Panc1 (cell line): ENCODE measurements around the gene PDE6A. TPM values are rescaled to one million over a fixed set of nuclear protein-coding genes. Genes with fewer than 3 reads are reported as not detected.

Experiments used
- ATAC-seq: fragments of 200-7000 bp; cut with Tn5 transposase; 2 replicates; pipeline ENCODE4 v1.9.1; 2020; ENCODE audit warnings: mild to moderate bottlenecking, moderate library complexity
- BruUV-seq: library from RNA; stranded (reverse); fragments of 400-500 nt; replicated peaks from 2 replicates; lab custom pipeline; 2021; lab: Mats Ljungman, UMichigan
- CTCF ChIA-PET: fragments of 300-600 bp; sonication (Branson Sonifier 250); formaldehyde crosslinking; loops from one replicate; lab custom pipeline; 2022; ENCODE audit warnings: antibody characterized with exemption; lab: Charles Lee
- POLR2A ChIA-PET: fragments of 300-600 bp; sonication (Branson Sonifier 250); formaldehyde crosslinking; loops from one replicate; lab custom pipeline; 2022; ENCODE audit warnings: antibody characterized with exemption; lab: Charles Lee
- DNase-seq: peaks from one replicate; pipeline ENCODE4 v3.0.0-alpha.2; 2010; ENCODE audit warnings: low read depth, low spot score
- H3K27ac ChIP-seq: 2 replicates; pipeline ENCODE4 v1.5.1; 2011; ENCODE audit warnings: mild to moderate bottlenecking, low read length, inconsistent platforms
- H3K27me3 ChIP-seq: fragments of 200-500 bp; sonication (Bioruptor generic); 2 replicates; pipeline ENCODE4 v1.6.0; 2014; ENCODE audit warnings: low read length, inconsistent platforms; ENCODE audit not compliant: control insufficient read depth, insufficient read depth
- H3K36me3 ChIP-seq: fragments of 200-500 bp; sonication (Bioruptor generic); 2 replicates; pipeline ENCODE4 v1.5.1; 2014; ENCODE audit warnings: inconsistent platforms, mild to moderate bottlenecking, low read length, moderate library complexity; ENCODE audit not compliant: control insufficient read depth, insufficient read depth
- H3K4me1 ChIP-seq: 2 replicates; pipeline ENCODE4 v1.5.1; 2011; ENCODE audit warnings: inconsistent platforms, mild to moderate bottlenecking, low read length, moderate library complexity; ENCODE audit not compliant: control insufficient read depth, insufficient read depth
- H3K4me3 ChIP-seq, 2 experiments: 2 replicates each; pipeline ENCODE4 v1.5.1; 2011 to 2012; ENCODE audit warnings: low read depth in 2 of 2, low read length in 2 of 2, mild to moderate bottlenecking in 2 of 2, inconsistent platforms in 1 of 2, moderate library complexity in 1 of 2
- H3K9me3 ChIP-seq: fragments of 200-500 bp; sonication (Bioruptor generic); 2 replicates; pipeline ENCODE4 v1.5.1; 2014; ENCODE audit warnings: low read depth, mild to moderate bottlenecking, inconsistent platforms, low read length, moderate library complexity; ENCODE audit not compliant: control insufficient read depth, insufficient read depth
- CTCF ChIP-seq: fragments of 450-650 bp; IDR thresholded peaks from 2 replicates; pipeline ENCODE4 v1.5.1; 2017; ENCODE audit warnings: mild to moderate bottlenecking
- POLR2AphosphoS5 ChIP-seq: IDR thresholded peaks from 2 replicates; pipeline ENCODE4 v1.6.1; 2012; ENCODE audit warnings: mild to moderate bottlenecking, low read depth, low read length, moderate library complexity
- REST ChIP-seq, 2 experiments: IDR thresholded peaks; 2 replicates each; pipeline ENCODE4 v1.6.1; 2011 to 2012; ENCODE audit warnings: low read depth in 2 of 2, control low read depth in 1 of 2, low read length in 1 of 2, mild to moderate bottlenecking in 1 of 2, moderate library complexity in 1 of 2; ENCODE audit not compliant: insufficient read depth in 1 of 2
- SIN3A ChIP-seq: IDR thresholded peaks from 2 replicates; pipeline ENCODE4 v1.6.1; 2012; ENCODE audit warnings: low read depth, mild to moderate bottlenecking, low read length, moderate library complexity, borderline replicate concordance; ENCODE audit not compliant: insufficient read depth
- TCF7L2 ChIP-seq: IDR thresholded peaks from 2 replicates; pipeline ENCODE4 v1.6.1; 2011; ENCODE audit warnings: mild to moderate bottlenecking, low read depth, low read length, inconsistent platforms
- in situ Hi-C: cut with HindIII; loops from 2 replicates; pipeline ENCODE4 v1.10.0; 2016; ENCODE audit warnings: low sequenced_read_pairs, low pct_unique_long_range_greater_than_20kb
- intact Hi-C: fragments of 100-400 bp; cut with micrococcal nuclease; formaldehyde crosslinking; loops from one replicate; pipeline ENCODE4 v1.10.0; 2022; ENCODE audit not compliant: unreplicated experiment
- total RNA-seq: library from RNA; stranded (reverse); gene quantifications from one replicate; pipeline ENCODE4 v1.2.1, GENCODE V29; 2021; ENCODE audit not compliant: unreplicated experiment

PDE6A gene
- total RNA-seq, 1 experiment from 2014 or later, result 0.33 TPM

- intact Hi-C loops, result no loop called here
- Histone ChIP-seq H3K4me3 (no peak overlapping the region), H3K27me3 (no peaks in the 10 kb centered on the region), H3K4me1 (no peaks in the 10 kb centered on the region), H3K27ac (no peak overlapping the region), H3K36me3 (no peaks in the 10 kb centered on the region), H3K9me3 (no peaks in the 10 kb centered on the region)
- POLR2A ChIA-PET, result no interaction called here
- no TSS peak for BruUV-seq
- in situ Hi-C loops, result no loop called here
- CTCF ChIA-PET, result interaction anchor here (0.7 to 1.4 kb wide), 2 partner anchors 34 to 61 kb away, joined by 5 to 9 read pairs; no protein-coding TSS in a partner anchor
- TF ChIP-seq POLR2AphosphoS5, result no peak
- TF ChIP-seq CTCF, result no peak
- TF ChIP-seq TCF7L2, result no peak
- no peak for DNase-seq
- no peak for ATAC-seq
Observed at GRCh38 chr5:149901511-149901910, 43.1 kb downstream of the PDE6A start.

GRCh38 chr5:149900390-149900789 is 44.2 kb downstream of the PDE6A start:
- CTCF ChIA-PET, result no interaction called here
- DNase-seq (no peak), ATAC-seq (no peak)
- Histone ChIP-seq H3K27me3 (no peaks in the 10 kb centered on the region), H3K4me1 (no peaks in the 10 kb centered on the region), H3K27ac (no peak overlapping the region), H3K4me3 (no peak overlapping the region), H3K9me3 (no peaks in the 10 kb centered on the region), H3K36me3 (no peaks in the 10 kb centered on the region)
- no peak for TF ChIP-seq SIN3A
- TF ChIP-seq CTCF, result no peak
- intact Hi-C loops (no loop called here), in situ Hi-C loops (no loop called here)
- POLR2A ChIA-PET, result interaction anchor here (0.6 kb wide), 1 partner anchor 23 kb away, joined by 7 read pairs; no protein-coding TSS in a partner anchor
- BruUV-seq, result no TSS peak

GRCh38 chr5:149898811-149899210 is 45.8 kb downstream of the PDE6A start:
- no peaks in the 10 kb centered on the region for H3K9me3 ChIP-seq
- ATAC-seq, result no peak
- DNase-seq, result no peak
- in situ Hi-C loops (no loop called here), intact Hi-C loops (no loop called here)
- no peak overlapping the region for H3K4me3 ChIP-seq
- H3K27me3 ChIP-seq, result no peaks in the 10 kb centered on the region
- no peaks in the 10 kb centered on the region for H3K4me1 ChIP-seq
- no TSS peak for BruUV-seq
- ChIA-PET CTCF (no interaction called here), POLR2A (no interaction called here)
- TF ChIP-seq POLR2AphosphoS5 (no peak), CTCF (no peak), REST (IDR thresholded peaks at IDR 0.05; ENCODE audit: insufficient read depth in 1 of 2, low read depth in 2 of 2, low read length in 1 of 2) (no peak), SIN3A (no peak), TCF7L2 (no peak)
- H3K27ac ChIP-seq, result no peak overlapping the region
- no peaks in the 10 kb centered on the region for H3K36me3 ChIP-seq
